Epithelial cell of proximal tubule (primary cell): ENCODE measurements around the gene AIFM3. TPM values are rescaled to one million over a fixed set of nuclear protein-coding genes. Genes with fewer than 3 reads are reported as not detected.

Experiments
- DNase-seq: peaks from one replicate; pipeline ENCODE4 v3.0.0-alpha.2; 2011; ENCODE audit warnings: low read depth
- H3K4me3 ChIP-seq: 2 replicates; pipeline ENCODE4 v1.5.1; 2011; ENCODE audit warnings: low read depth, mild to moderate bottlenecking, low read length
- total RNA-seq: library from RNA; depleted of rRNA; stranded (reverse); fragments of >200 nt; gene quantifications from 2 replicates; pipeline ENCODE4 v1.2.3, GENCODE V29; 2015
- TF ChIP-seq, protein P1 (sequence below): conservative IDR thresholded peaks from 2 replicates; pipeline ENCODE4 v1.5.1; 2012; ENCODE audit warnings: low read depth, mild to moderate bottlenecking, low read length

AIFM3 gene
- total RNA-seq, 1 donor from 2014 or later: 1.8 TPM

DNA sequence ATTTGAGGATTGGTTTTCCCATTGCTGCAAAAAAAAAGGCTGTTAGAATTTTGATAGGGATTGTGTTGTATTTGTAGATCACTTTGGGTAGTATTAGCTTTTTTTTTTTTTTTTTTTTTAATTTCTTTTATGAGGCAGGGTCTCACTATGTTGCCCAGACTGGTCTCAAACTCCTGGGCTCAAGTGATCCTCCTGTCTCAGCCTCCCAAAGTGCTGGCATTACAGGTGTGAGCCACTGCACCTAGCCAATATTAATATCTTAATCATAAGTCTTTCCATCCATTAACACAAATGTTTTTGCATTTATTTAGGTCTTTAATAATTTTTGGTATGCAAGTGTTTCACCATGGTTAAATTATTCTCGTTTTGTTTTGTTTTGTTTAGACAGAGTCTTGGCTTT lies 23.0 kb upstream of the AIFM3 start:
- TF ChIP-seq, protein P1, sequence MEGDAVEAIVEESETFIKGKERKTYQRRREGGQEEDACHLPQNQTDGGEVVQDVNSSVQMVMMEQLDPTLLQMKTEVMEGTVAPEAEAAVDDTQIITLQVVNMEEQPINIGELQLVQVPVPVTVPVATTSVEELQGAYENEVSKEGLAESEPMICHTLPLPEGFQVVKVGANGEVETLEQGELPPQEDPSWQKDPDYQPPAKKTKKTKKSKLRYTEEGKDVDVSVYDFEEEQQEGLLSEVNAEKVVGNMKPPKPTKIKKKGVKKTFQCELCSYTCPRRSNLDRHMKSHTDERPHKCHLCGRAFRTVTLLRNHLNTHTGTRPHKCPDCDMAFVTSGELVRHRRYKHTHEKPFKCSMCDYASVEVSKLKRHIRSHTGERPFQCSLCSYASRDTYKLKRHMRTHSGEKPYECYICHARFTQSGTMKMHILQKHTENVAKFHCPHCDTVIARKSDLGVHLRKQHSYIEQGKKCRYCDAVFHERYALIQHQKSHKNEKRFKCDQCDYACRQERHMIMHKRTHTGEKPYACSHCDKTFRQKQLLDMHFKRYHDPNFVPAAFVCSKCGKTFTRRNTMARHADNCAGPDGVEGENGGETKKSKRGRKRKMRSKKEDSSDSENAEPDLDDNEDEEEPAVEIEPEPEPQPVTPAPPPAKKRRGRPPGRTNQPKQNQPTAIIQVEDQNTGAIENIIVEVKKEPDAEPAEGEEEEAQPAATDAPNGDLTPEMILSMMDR: no peak
- no peak for DNase-seq
- no peak overlapping the region for H3K4me3 ChIP-seq

DNA sequence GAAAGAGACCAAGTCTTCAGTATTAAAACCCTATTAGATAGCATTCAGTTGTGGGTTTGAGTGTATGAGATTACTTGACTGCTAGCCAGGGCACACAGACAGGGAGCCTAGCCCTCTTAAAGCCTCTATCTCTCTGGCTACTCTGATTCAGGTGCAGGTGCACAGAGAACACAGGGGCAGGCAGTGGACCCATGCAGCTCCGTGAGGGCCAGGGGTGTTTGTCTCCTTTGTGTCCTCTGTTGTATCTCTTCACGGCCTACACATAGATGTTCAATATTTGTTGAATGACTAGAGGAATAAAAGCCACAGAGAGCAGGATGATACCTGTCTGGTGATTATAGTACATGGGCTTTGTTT lies 21.5 kb upstream of the AIFM3 start:
- no peak overlapping the region for H3K4me3 ChIP-seq
- TF ChIP-seq, protein P1: no peak

DNA sequence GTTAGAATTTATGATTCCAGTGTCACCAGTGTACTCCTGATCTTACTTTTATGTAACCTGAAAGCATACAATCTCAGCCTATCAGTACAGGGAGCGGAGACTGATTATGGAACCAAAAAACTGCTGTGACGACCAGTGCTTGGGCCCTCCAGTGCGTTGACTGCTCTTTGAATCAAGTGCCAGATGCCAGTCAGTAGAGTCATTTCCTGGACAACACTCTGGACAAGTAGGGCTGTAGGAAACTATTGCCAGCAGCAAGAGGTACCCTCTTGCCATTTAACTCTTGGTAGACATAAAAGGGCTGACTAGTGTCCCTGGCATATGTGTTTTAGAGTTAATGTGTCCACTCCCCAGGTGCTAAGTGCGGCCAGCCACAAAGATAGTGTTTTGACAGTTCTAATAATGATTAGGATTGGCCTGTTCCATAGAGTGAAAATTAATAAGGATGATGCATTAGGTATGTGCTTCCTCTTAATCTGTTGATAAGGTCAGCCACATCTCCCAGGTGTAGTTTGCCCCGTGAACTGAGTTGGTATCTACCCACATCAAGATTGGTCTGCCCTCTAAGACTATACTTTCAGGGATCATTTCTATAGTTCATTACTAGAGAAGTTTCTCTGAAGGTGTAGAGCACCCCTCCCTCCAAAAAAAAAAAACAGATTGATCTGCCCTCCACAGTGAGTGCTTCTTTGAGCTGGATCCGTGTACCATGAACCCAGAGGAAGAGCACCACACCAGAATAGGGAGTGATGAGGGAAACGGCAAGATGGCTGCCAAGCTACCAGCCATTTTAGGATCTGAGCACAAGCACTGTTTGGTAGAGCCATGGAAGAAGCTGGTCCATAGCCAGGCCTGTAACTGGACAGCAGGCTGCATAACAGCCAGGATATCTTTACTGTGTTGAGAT lies 20.7 kb upstream of the AIFM3 start:
- TF ChIP-seq, protein P1: no peak
- H3K4me3 ChIP-seq: no peak overlapping the region
- no peak for DNase-seq

More for the DNA sequence above, 21.5 kb upstream of the AIFM3 start:
- no peak for DNase-seq

DNA sequence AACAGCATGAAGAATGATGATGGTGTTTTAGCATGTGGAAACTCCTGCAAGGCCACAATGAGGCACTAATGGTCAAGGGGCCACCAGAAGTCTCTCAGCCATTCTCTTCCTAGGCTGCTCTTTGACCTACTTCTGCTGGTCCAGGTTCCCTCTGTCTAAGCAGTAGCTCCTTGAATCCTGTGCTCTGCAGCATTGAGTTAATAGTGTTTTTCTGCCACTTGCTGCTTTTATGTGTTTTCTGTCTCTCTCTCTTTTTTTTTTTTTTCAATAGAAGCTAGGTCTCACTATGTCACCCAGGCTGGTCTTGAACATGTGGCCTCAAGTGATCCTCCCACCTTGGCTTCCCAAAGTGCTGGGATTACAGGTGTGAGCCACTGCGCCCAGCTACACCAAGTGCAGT lies 20.1 kb upstream of the AIFM3 start:
- TF ChIP-seq, protein P1: no peak

DNA sequence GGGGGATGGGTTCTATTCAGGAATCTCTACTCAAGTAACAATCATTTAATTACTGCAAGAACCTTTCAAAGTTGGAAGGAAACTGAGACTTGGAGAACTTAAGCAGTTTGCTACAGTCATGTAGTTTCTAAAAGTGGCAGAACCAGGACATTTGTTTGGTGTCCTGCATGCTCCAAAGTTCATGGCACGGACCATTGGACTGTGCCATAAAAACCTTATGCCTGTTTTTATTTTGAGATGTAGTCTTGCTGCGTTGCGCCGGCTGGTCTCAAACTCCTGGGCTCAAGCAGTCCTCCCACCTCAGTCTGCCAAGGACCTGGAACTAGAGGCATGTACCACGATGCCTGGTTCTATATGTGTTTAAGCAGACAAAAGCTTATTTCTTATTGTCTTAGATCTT lies 18.6 kb upstream of the AIFM3 start:
- H3K4me3 ChIP-seq: no peak overlapping the region
- TF ChIP-seq, protein P1: no peak
- no peak for DNase-seq

More for the DNA sequence above, 20.1 kb upstream of the AIFM3 start:
- H3K4me3 ChIP-seq: no peak overlapping the region
- DNase-seq: no peak

DNA sequence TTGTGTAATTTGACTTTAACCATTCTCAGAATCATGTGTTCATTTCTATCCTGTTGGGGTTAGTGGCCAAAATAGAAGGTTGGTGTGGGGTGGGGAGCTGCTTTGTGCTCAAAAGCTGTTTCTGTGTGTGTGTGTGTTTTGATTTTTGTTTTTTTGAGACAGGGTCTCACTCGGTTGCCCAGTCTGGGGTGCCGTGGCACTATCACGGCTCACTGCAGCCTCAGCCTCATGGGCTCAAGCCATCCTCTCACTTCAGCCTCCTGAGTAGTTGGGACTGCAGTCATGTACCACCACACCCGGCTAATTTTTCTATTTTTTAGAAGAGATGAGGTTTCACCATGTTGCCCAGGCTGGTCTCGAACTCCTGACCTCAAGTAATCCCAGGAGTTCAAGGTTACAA lies 18.1 kb upstream of the AIFM3 start:
- TF ChIP-seq, protein P1: no peak
- DNase-seq: no peak
- H3K4me3 ChIP-seq: no peak overlapping the region
